H9 (cell line): ENCODE data around the gene ERN1. TPM values are rescaled to one million over a fixed set of nuclear protein-coding genes. Genes with fewer than 3 reads are reported as not detected.

Experiments
- DNase-seq: peaks from one replicate; pipeline ENCODE4 v3.0.0-alpha.2; 2017
- H2AFZ ChIP-seq: one replicate; pipeline ENCODE4 v1.6.1; 2013; ENCODE audit warnings: mild to moderate bottlenecking, low read length, control low read depth, moderate library complexity
- H2AK5ac ChIP-seq: 2 replicates; pipeline ENCODE4 v1.6.1; 2013; ENCODE audit warnings: low read length, control low read depth, mixed read lengths; ENCODE audit not compliant: insufficient read length
- H2BK120ac ChIP-seq: one replicate; pipeline ENCODE4 v1.6.1; 2013; ENCODE audit warnings: low read depth, mild to moderate bottlenecking, low read length, control low read depth, inconsistent platforms; ENCODE audit not compliant: poor library complexity, severe bottlenecking
- H2BK12ac ChIP-seq: 2 replicates; pipeline ENCODE4 v1.6.1; 2013; ENCODE audit warnings: low read length, control low read depth, mixed read lengths, low read depth; ENCODE audit not compliant: insufficient read length
- H2BK15ac ChIP-seq: 2 replicates; pipeline ENCODE4 v1.6.1; 2013; ENCODE audit warnings: low read depth, low read length, control low read depth
- H2BK20ac ChIP-seq: one replicate; pipeline ENCODE4 v1.6.1; 2013; ENCODE audit warnings: low read depth, mild to moderate bottlenecking, low read length, control low read depth, inconsistent platforms; ENCODE audit not compliant: poor library complexity, severe bottlenecking
- H2BK5ac ChIP-seq: 2 replicates; pipeline ENCODE4 v1.6.1; 2013; ENCODE audit warnings: low read length, control low read depth, mixed read lengths; ENCODE audit not compliant: insufficient read length
- H3K14ac ChIP-seq: 2 replicates; pipeline ENCODE4 v1.6.1; 2013; ENCODE audit warnings: low read length, control low read depth; ENCODE audit not compliant: insufficient read depth
- H3K18ac ChIP-seq: 2 replicates; pipeline ENCODE4 v1.6.1; 2013; ENCODE audit warnings: low read depth, mild to moderate bottlenecking, mixed read lengths, low read length, control low read depth; ENCODE audit not compliant: insufficient read length
- H3K23ac ChIP-seq: 2 replicates; pipeline ENCODE4 v1.6.1; 2013; ENCODE audit warnings: low read length, control low read depth, mixed read lengths, low read depth; ENCODE audit not compliant: insufficient read length
- H3K23me2 ChIP-seq: 2 replicates; pipeline ENCODE4 v1.6.1; 2013; ENCODE audit warnings: low read depth, mild to moderate bottlenecking, mixed read lengths, low read length, control low read depth; ENCODE audit not compliant: insufficient read length, poor library complexity, severe bottlenecking
- H3K27ac ChIP-seq: 2 replicates; pipeline ENCODE4 v1.5.1; 2013; ENCODE audit warnings: low read length, control low read depth, mixed read lengths, low read depth; ENCODE audit not compliant: insufficient read length
- H3K27me3 ChIP-seq: 2 replicates; pipeline ENCODE4 v1.6.1; 2013; ENCODE audit warnings: low read length, control low read depth, inconsistent platforms; ENCODE audit not compliant: insufficient read depth
- H3K4ac ChIP-seq: 2 replicates; pipeline ENCODE4 v1.6.1; 2013; ENCODE audit warnings: low read depth, mild to moderate bottlenecking, control low read depth, inconsistent platforms, low read length, moderate library complexity
- H3K4me1 ChIP-seq: 2 replicates; pipeline ENCODE4 v1.6.1; 2013; ENCODE audit warnings: low read length, control low read depth, inconsistent platforms; ENCODE audit not compliant: insufficient read depth
- H3K4me2 ChIP-seq: 2 replicates; pipeline ENCODE4 v1.6.1; 2013; ENCODE audit warnings: low read length, control low read depth, mixed read lengths; ENCODE audit not compliant: insufficient read length, insufficient read depth
- H3K56ac ChIP-seq: 2 replicates; pipeline ENCODE4 v1.6.1; 2013; ENCODE audit warnings: low read depth, mild to moderate bottlenecking, mixed read lengths, low read length, control low read depth; ENCODE audit not compliant: insufficient read length
- H3K79me1 ChIP-seq: 2 replicates; pipeline ENCODE4 v1.6.1; 2013; ENCODE audit warnings: low read depth, mild to moderate bottlenecking, moderate library complexity, low read length, control low read depth, inconsistent platforms; ENCODE audit not compliant: insufficient read depth, poor library complexity, severe bottlenecking
- H3K79me2 ChIP-seq: 2 replicates; pipeline ENCODE4 v1.6.1; 2013; ENCODE audit warnings: low read length, control low read depth, inconsistent platforms; ENCODE audit not compliant: insufficient read depth
- H3K9ac ChIP-seq: 2 replicates; pipeline ENCODE4 v1.6.1; 2013; ENCODE audit warnings: low read length, control low read depth, mixed read lengths; ENCODE audit not compliant: insufficient read length; ENCODE audit errors: extremely low read depth
- H3K9me3 ChIP-seq: one replicate; pipeline ENCODE4 v1.6.1; 2013; ENCODE audit warnings: low read depth, low read length, inconsistent platforms; ENCODE audit not compliant: control insufficient read depth
- H3T11ph ChIP-seq: one replicate; pipeline ENCODE4 v1.6.1; 2013; ENCODE audit warnings: mild to moderate bottlenecking, low read length, control low read depth, inconsistent platforms
- H4K20me1 ChIP-seq: one replicate; pipeline ENCODE4 v1.6.1; 2013; ENCODE audit not compliant: control insufficient read depth, insufficient read length, insufficient read depth
- H4K5ac ChIP-seq: 2 replicates; pipeline ENCODE4 v1.6.1; 2013; ENCODE audit warnings: low read depth, mild to moderate bottlenecking, mixed read lengths, low read length, control low read depth; ENCODE audit not compliant: insufficient read length
- H4K8ac ChIP-seq: replicated peaks from 2 replicates; pipeline ENCODE4 v1.6.1; 2013; ENCODE audit warnings: low read length, control low read depth, mixed read lengths, low read depth; ENCODE audit not compliant: insufficient read length
- H4K91ac ChIP-seq: 2 replicates; pipeline ENCODE4 v1.6.1; 2013; ENCODE audit warnings: low read depth, mild to moderate bottlenecking, moderate library complexity, mixed read lengths, low read length, control low read depth; ENCODE audit not compliant: insufficient read length
- H3K27ac Mint-ChIP-seq, 3 experiments: 2 replicates in 2 of 3; 3 replicates in 1 of 3; pipeline ENCODE4 v1.8.0; 2020 to 2021; ENCODE audit warnings: mixed read lengths in 3 of 3, mild to moderate bottlenecking in 1 of 3, moderate library complexity in 1 of 3
- H3K27me3 Mint-ChIP-seq: 2 replicates; pipeline ENCODE4 v1.8.0; 2021; ENCODE audit warnings: low read depth, mild to moderate bottlenecking, moderate library complexity, mixed read lengths
- H3K36me3 Mint-ChIP-seq, 3 experiments: 2 replicates in 2 of 3; 3 replicates in 1 of 3; pipeline ENCODE4 v1.8.0; 2020 to 2021; ENCODE audit warnings: low read depth in 3 of 3, mixed read lengths in 3 of 3; ENCODE audit not compliant: insufficient read depth in 1 of 3
- H3K4me1 Mint-ChIP-seq, 2 experiments: 2 replicates each; pipeline ENCODE4 v1.8.0; 2020; ENCODE audit warnings: mixed read lengths in 2 of 2
- H3K4me3 Mint-ChIP-seq, 2 experiments: 2 replicates in 1 of 2; 3 replicates in 1 of 2; pipeline ENCODE4 v1.8.0; 2020 to 2021; ENCODE audit warnings: mild to moderate bottlenecking in 2 of 2, mixed read lengths in 2 of 2, moderate library complexity in 1 of 2
- H3K9me3 Mint-ChIP-seq, 2 experiments: 2 replicates in 1 of 2; 3 replicates in 1 of 2; pipeline ENCODE4 v1.8.0; 2020; ENCODE audit warnings: mild to moderate bottlenecking in 2 of 2, mixed read lengths in 2 of 2, moderate library complexity in 1 of 2
- WGBS: extraction: QIAGEN DNeasy Blood & Tissue Kit; methylation state at CpG from one replicate; pipeline ENCODE4 v1.1.7; 2013; ENCODE audit warnings: missing lambda C conversion rate, low lambda C conversion rate, mixed read lengths; ENCODE audit not compliant: insufficient read length; ENCODE audit errors: extremely low coverage; 5-methylcytosine and 5-hydroxymethylcytosine counted together
- total RNA-seq: library from RNA; stranded (reverse); gene quantifications from 2 replicates; pipeline ENCODE4 v1.2.1, GENCODE V29; 2021
- TF ChIP-seq, protein P1 (sequence below): fragments of 200-600 bp; sonication (generic); conservative IDR thresholded peaks from 3 replicates; pipeline ENCODE4 v1.8.0; 2021; ENCODE audit warnings: antibody characterized with exemption, mild to moderate bottlenecking

Gene ERN1
- total RNA-seq, 1 experiment from 2014 or later = 5.0 TPM

DNA sequence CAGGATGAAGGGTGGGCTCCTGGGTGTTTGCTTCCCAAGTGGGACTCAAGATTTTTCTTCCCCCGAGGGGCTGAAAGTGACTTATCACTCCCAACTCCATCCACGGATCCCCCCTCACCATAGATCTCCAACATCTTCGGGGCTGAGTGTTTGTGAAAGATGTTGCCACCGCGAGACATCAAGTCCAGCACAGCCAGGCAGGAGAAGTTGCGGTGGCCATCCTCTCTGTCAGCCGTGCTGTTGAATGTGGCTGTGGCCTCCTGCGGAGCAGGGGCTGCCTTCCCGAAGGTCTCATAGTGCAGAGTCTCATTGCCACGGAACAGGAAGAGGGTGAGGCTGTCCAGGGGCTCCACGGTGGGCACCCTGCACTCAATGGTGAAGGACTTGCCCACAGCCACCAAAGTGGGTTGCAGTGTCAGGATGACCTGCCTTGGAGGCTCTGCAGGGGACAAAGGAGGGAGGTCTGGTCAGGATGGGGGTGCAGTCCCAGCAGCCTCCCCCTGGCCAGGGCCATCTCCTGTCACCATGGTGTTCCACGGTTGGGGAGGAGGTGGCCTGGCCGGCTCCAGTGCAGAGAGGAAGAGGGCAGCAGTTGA is 126.3 kb downstream of the ERN1 start:
- Histone ChIP-seq H2AK5ac (no peak overlapping the region), H3K27ac (no peak overlapping the region), H3K9ac (no peak overlapping the region), H2BK12ac (no peak overlapping the region), H3K56ac (no peak overlapping the region), H3K4me2 (no peak overlapping the region), H2AFZ (no peak overlapping the region), H2BK20ac (no peak overlapping the region), H3K23ac (no peak overlapping the region), H3K79me1 (no peaks in the 10 kb centered on the region), H3K14ac (no peak overlapping the region), H4K5ac (no peak overlapping the region), H4K91ac (no peak overlapping the region), H2BK120ac (no peak overlapping the region), H4K20me1 (no peaks in the 10 kb centered on the region), H3T11ph (no peak overlapping the region), H2BK15ac (no peak overlapping the region), H3K79me2 (no peaks in the 10 kb centered on the region), H3K4ac (no peak overlapping the region), H3K23me2 (peaks cover 2% of the 10 kb centered on the region), H3K27me3 (no peaks in the 10 kb centered on the region), H4K8ac (no peak overlapping the region), H3K4me1 (no peaks in the 10 kb centered on the region), H3K18ac (no peak overlapping the region), H2BK5ac (no peak overlapping the region), H3K9me3 (no peaks in the 10 kb centered on the region)
- WGBS = no CpG with 5 or more reads among the region's 13 CpGs
- DNase-seq = peak; percentile 24
- H3K27me3 Mint-ChIP-seq = peaks cover 18% of the 10 kb centered on the region
- 0 out of 7 replicates have a peak, but pooled peaks cover 0 to 2% (median 0%) of the 10 kb centered on the region in 3 experiments for H3K36me3 Mint-ChIP-seq
- TF ChIP-seq, protein P1, sequence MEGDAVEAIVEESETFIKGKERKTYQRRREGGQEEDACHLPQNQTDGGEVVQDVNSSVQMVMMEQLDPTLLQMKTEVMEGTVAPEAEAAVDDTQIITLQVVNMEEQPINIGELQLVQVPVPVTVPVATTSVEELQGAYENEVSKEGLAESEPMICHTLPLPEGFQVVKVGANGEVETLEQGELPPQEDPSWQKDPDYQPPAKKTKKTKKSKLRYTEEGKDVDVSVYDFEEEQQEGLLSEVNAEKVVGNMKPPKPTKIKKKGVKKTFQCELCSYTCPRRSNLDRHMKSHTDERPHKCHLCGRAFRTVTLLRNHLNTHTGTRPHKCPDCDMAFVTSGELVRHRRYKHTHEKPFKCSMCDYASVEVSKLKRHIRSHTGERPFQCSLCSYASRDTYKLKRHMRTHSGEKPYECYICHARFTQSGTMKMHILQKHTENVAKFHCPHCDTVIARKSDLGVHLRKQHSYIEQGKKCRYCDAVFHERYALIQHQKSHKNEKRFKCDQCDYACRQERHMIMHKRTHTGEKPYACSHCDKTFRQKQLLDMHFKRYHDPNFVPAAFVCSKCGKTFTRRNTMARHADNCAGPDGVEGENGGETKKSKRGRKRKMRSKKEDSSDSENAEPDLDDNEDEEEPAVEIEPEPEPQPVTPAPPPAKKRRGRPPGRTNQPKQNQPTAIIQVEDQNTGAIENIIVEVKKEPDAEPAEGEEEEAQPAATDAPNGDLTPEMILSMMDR = no peak
- no peaks in the 10 kb centered on the region; a peak in 1 of 5 replicates for H3K9me3 Mint-ChIP-seq
- H3K27ac Mint-ChIP-seq = no peak overlapping the region; a peak in 2 of 7 replicates
- peaks cover 6 to 23% of the 10 kb centered on the region in 2 experiments for H3K4me1 Mint-ChIP-seq
- H3K4me3 Mint-ChIP-seq = no peak overlapping the region
